WI38 (cell line): ENCODE results near the gene EIF2AK2.

Experiments
- H3K4me3 ChIP-seq: 2 replicates; pipeline ENCODE4 v1.5.1; 2011; ENCODE audit warnings: low read depth, mild to moderate bottlenecking, control low read depth, low read length
- TF ChIP-seq, protein P1 (sequence below): IDR thresholded peaks from 2 replicates; pipeline ENCODE4 v1.5.1; 2012; ENCODE audit warnings: low read depth, mild to moderate bottlenecking, control low read depth, low read length

EIF2AK2 gene

DNA sequence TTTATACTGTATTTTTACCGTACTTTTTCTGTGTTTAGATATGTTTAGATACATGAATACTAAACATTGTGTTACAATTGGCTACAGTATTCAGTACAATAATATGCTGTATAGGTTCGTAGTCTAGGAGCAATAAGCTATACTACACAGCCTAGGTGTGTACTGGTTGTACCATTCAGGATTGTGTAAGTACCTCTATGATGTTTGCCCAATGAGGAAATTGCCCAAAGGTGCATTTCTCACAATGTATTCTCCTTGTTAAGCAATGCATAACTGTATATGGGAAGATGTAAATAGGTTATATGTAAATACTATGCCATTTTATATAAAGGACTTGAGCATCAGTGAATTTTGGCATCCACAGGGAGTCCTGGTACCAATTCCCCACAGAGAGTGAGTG lies 10.7 kb downstream of the EIF2AK2 start:
- H3K4me3 ChIP-seq = no peak overlapping the region
- TF ChIP-seq, protein P1, sequence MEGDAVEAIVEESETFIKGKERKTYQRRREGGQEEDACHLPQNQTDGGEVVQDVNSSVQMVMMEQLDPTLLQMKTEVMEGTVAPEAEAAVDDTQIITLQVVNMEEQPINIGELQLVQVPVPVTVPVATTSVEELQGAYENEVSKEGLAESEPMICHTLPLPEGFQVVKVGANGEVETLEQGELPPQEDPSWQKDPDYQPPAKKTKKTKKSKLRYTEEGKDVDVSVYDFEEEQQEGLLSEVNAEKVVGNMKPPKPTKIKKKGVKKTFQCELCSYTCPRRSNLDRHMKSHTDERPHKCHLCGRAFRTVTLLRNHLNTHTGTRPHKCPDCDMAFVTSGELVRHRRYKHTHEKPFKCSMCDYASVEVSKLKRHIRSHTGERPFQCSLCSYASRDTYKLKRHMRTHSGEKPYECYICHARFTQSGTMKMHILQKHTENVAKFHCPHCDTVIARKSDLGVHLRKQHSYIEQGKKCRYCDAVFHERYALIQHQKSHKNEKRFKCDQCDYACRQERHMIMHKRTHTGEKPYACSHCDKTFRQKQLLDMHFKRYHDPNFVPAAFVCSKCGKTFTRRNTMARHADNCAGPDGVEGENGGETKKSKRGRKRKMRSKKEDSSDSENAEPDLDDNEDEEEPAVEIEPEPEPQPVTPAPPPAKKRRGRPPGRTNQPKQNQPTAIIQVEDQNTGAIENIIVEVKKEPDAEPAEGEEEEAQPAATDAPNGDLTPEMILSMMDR = no peak

GRCh38 chr2:37143974-37144373 lies 12.8 kb downstream of the EIF2AK2 start:
- no peak overlapping the region for H3K4me3 ChIP-seq
- TF ChIP-seq, protein P1 = no peak

DNA sequence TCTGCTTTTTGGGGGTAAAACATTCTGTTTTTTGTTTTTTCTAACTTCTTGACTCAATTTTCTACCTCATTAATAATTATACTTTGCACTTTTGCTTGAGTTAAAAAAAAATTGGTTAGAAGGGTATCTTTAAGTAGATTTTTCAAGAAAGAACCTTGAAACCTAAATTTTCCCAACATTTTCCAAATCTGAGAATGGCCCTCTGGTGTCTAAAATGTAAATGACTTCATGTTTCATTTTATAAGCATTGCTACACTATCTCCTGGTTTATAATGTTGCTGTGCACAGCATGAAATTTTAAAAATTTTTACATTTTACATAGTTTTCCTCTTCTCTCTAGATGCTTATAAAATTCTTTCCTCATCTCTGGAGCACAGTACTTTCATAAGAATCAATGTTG lies 14.2 kb downstream of the EIF2AK2 start:
- H3K4me3 ChIP-seq = no peak overlapping the region
- TF ChIP-seq, protein P1 = no peak

- H3K4me3 ChIP-seq = no peak overlapping the region
- TF ChIP-seq, protein P1 = no peak
Observed at GRCh38 chr2:37132914-37133313, 23.9 kb downstream of the EIF2AK2 start.

DNA sequence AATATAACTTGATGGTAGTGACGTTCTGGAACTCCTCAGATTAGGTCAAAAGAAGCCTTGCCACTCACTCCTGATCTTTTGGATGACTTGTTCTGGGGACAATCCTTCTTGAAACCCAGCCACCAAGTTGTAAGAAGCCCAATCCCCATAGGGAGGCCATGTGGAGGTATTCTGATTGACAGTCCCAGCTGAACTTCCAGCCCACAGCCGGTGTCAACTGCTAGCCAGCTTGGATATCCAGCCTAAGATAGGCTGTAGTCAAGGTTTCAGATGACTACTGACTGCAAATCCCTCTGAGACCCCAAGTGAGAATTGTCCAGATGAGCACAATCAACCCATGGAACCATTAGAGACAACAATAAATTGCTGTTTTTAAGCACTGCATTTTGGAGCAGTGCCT lies 31.4 kb downstream of the EIF2AK2 start:
- TF ChIP-seq, protein P1 = no peak
- no peak overlapping the region for H3K4me3 ChIP-seq

DNA sequence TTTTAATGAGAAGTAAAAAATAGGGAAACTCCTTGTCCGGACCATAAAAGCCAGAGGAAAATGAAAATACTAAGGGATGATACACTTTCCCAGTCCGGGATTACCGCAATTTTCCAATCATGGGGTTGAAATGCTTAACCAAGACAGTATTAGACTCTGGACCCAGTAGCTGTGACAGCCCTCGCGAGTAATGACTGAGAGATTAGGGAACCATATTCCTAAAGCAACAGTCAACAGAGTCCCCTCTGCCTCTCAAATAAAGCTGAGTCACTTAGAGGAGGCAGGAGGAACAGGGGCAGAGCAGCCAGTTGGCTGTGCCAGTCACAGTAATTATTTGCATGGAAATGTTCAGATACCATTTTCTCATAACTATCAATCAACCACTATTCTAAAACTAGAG lies 37.6 kb downstream of the EIF2AK2 start:
- TF ChIP-seq, protein P1 = no peak
- no peak overlapping the region for H3K4me3 ChIP-seq

- H3K4me3 ChIP-seq = no peak overlapping the region
- TF ChIP-seq, protein P1 = no peak
Observed at GRCh38 chr2:37117566-37117965, 39.2 kb downstream of the EIF2AK2 start.
